HEK293 (cell line): ENCODE measurements around the gene RPS6KB1.

Experiments
- CTCF ChIP-seq: fragments of 450-650 bp; formaldehyde crosslinking; IDR thresholded peaks from 2 replicates; pipeline ENCODE4 v1.5.1; 2016; ENCODE audit warnings: missing biosample characterization, missing genetic modification characterization
- REST ChIP-seq: fragments of 450-650 bp; formaldehyde crosslinking; IDR thresholded peaks from 2 replicates; pipeline ENCODE4 v1.5.1; 2016; ENCODE audit warnings: missing biosample characterization, missing genetic modification characterization
- SALL2 ChIP-seq: fragments of 450-650 bp; formaldehyde crosslinking; IDR thresholded peaks from 2 replicates; pipeline ENCODE4 v1.5.0; 2017; ENCODE audit warnings: missing biosample characterization, mild to moderate bottlenecking, missing genetic modification characterization, borderline replicate concordance
- ZBTB21 ChIP-seq: fragments of 450-650 bp; formaldehyde crosslinking; IDR thresholded peaks from 2 replicates; pipeline ENCODE4 v1.5.1; 2017; ENCODE audit warnings: missing biosample characterization, missing genetic modification characterization
- ZNF10 ChIP-seq: fragments of 450-650 bp; formaldehyde crosslinking; IDR thresholded peaks from 2 replicates; pipeline ENCODE4 v1.5.1; 2017; ENCODE audit warnings: missing biosample characterization, missing genetic modification characterization
- ZNF530 ChIP-seq: fragments of 450-650 bp; formaldehyde crosslinking; IDR thresholded peaks from 2 replicates; pipeline ENCODE4 v1.5.1; 2016; ENCODE audit warnings: low read depth, missing biosample characterization, missing genetic modification characterization
- ZNF768 ChIP-seq: fragments of 450-650 bp; formaldehyde crosslinking; IDR thresholded peaks from 2 replicates; pipeline ENCODE4 v1.5.1; 2018; ENCODE audit warnings: missing biosample characterization, mild to moderate bottlenecking, missing genetic modification characterization

- no peak for TF ChIP-seq SALL2 (tag by site-specific recombination)
- TF ChIP-seq CTCF (tag by site-specific recombination): no peak; the same call in 1 of the 2 replicates
- no peak for TF ChIP-seq REST (tag by site-specific recombination)
- no peak for TF ChIP-seq ZNF768
- TF ChIP-seq ZNF530: no peak
- TF ChIP-seq ZNF10 (tag by site-specific recombination): peak; percentile 90
- no peak for TF ChIP-seq ZBTB21 (tag by site-specific recombination)
Observed at GRCh38 chr17:59892924-59893675, at the start of gene RPS6KB1, which contains the start of gene TUBD1.
